ENCODE data around the gene JAZF1.
A peak's percentile ranks its signal among the peaks of the same experiment; 100 is the strongest.

JAZF1 gene

DNA sequence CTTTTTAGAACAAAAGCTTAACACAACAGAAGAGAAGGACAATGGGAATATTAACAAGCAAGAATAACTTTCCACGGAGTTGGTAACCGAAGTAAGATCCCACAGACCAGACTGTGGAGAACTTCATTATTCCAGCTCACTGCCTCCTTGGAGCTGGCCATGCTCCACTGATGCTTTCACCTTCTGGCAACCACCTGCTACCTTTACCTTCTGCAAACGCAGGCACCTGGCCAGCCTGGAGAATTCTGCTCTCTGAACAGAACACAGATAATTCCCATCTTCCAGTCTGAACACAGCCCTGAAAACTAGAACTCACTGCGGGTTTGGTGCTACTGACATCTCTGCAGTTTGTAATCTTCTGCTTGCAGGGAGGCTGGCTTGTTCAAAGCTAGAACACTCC is 66.5 kb downstream of the JAZF1 start:
- no peak overlapping the region for H3K27ac ChIP-seq
- H3K4me3 ChIP-seq: no peak overlapping the region

DNA sequence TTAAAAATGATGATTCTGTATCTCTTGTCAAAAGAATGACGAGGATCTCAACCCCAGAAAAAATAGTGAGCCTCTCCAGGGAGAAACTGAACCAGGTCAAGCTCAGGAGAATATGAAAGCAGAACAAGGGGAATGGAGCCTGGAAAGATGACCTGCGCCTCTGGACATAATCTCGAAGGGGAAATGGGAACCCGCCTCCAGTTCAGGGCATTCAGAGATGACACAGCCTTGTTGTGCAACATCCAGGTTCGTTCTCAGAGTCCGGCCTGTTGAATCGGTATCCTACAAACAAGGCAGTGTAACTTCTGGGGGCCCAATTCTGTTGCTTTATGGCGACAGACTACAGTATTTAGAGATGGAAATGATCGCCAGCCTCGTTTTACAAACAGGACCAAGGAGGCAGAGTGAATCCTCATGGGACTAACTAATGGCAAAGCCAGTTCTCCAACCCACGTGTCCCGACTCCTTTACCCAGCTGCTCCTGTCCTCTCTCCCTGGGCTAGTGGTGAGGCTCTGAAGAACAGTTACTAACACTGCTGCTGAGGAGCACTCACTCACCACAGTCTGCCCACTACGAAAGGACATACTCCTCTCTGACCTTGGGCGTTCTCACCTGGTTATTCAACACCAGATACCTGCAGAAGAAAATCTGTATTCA is 67.6 kb downstream of the JAZF1 start:
- peak overlapping the region in 3 of 21 experiments; percentile 0 to 45 (median 13) for H3K27ac ChIP-seq

DNA sequence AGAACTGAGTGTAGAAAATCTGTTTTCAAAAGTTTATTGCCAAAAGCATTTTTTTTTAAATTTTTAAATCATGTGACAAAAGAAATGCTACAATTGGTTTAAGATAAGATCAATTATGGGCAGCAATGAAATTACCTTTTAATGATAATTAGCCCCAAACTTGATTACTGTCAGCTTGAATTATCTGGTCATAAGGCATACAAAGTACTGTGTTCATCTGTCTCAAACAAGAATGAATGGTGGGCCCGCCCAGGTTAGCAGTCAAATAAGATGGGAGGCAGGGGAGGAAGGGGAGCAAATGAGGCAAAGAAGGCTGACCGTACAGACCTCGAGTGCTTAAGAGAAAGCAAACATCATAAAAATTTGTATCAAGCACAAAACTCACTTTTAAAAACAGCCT is 68.1 kb downstream of the JAZF1 start:
- H3K27ac ChIP-seq: peak overlapping the region in 2 of 21 experiments; percentile 13 to 45
- H3K4me3 ChIP-seq: no peak overlapping the region

More for the DNA sequence above, 67.6 kb downstream of the JAZF1 start:
- no peak overlapping the region for H3K4me3 ChIP-seq

DNA sequence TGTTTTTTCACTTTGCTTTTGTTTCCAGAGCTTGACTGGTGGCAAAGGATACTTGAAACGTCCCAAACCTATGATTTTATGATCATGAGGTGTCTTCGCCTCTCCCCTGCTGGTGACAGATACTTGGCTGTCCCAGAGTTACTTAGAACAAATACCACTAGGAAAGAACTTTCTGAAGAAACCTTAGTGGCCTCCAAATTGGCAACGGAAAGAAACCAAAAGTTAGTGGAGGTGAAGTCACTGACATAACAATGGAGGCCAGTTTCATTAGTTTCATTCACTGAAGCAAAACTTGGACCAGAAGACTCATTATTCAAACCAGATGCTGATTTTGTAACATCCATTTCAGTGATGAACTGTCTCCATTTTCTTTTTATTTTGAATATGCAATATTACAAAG is 68.6 kb downstream of the JAZF1 start:
- H3K4me3 ChIP-seq: no peak overlapping the region
- H3K27ac ChIP-seq: peak overlapping the region in 2 of 21 experiments; percentile 1 to 45

DNA sequence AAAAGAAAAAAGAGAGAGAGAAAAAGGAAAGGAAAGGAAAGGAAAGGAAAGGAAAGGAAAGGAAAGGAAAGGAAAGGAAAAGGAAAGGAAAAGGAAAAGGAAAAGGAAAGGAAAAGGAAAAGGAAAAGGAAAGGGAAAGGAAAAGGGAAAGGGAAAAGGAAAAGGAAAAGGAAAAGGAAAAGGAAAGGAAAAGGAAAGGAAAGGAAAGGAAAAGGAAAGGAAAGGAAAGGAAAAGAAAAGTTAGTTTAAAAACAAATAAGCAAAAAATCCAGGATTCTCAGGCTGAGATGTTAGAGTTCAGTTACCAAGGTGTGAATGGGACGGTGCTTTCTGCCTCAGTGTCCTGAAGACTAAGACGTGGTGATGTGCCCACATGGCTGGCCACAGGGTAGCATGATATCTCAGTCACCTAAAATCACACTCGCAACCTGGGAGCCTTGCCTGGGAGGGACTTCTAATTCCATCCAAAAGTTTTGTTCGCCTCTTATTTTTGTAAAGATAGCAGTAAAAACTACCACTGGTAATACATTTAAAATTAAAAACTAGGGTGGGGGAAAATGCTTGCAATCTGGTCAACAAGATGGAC is 70.1 kb downstream of the JAZF1 start:
- Histone ChIP-seq H3K4me3 (no peak overlapping the region), H3K27ac (no peak overlapping the region)

DNA sequence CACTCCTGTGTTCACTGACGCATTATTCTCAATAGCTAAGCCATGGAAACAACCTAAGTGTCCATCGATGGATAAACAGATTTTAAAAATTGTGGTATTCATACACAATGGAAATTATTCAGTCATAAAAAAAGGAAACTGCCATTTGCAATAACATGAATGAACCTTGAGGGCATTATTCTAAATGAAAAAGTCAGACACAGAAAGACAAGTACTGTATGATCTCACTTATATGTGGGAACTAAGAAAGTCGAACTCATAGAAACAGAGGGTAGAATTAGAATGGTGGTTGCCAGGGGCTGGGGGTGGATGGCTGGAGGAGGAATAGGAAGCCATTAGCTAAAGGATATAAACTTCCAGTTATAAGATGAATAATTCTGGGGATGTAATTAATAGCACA is 71.8 kb downstream of the JAZF1 start:
- Histone ChIP-seq H3K27ac (no peak overlapping the region), H3K4me3 (no peak overlapping the region)

DNA sequence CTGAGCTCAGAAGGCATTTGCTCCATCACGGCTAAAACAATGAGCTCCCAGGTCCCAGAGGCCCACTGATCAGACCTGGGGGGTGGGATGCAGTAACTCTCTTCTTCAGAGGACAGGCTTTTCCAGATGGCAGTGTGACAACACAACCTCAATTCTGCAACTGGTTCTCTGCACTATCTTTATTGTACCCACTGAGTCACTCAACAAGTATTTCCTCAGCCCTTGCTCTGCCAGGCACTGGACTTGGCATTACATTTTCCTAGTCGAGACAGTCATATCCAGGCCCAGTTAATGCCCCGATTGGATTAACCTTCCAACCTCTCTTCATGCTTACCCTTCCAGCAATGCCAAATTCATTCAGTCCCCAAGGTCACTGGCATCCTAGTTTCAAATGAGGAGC is 72.6 kb downstream of the JAZF1 start:
- Histone ChIP-seq H3K27ac (no peak overlapping the region), H3K4me3 (no peak overlapping the region)

DNA sequence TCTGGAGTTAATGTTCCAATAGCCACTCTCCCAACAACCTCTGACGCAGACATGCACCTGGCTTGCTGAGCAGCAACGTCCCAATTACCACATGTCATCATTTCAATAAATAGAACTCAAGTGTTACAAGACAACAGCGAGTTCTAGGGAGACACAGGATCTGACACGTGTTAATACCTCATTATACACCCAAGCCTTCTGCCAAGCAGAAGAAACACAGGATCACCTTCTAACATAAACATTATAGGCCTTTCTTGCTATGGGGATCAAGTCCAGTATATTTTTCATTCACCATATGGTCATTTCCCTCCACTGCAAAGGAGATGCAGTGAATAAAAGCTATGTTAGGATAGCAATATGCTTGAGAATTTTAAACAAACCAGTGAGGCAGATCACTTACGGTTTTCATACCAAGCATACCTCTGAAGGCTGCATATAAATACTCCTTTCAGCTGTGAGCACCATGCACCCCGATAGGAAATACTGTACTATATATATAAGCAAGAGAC is 74.2 kb downstream of the JAZF1 start:
- Histone ChIP-seq H3K4me3 (no peak overlapping the region), H3K27ac (no peak overlapping the region)

DNA sequence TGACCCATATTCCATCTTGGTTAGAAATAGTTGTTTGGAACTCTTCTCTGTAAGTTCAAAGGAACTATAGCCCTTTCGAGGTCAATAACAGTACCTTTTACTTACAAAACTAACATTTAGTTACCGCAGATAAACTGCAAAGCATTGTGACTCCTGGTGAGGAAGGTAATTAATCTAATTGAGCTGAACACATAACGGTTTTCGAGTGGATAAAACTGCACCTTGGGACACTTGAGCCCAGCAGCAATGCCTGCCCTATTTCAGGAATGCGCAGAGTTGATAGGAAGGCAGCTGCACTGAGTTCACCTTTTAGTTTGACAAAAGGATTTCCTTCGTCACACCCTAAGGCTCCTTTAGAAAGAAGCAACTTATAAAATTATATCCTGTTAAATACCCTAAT is 75.4 kb downstream of the JAZF1 start:
- no peak overlapping the region for H3K4me3 ChIP-seq
- no peak overlapping the region for H3K27ac ChIP-seq

DNA sequence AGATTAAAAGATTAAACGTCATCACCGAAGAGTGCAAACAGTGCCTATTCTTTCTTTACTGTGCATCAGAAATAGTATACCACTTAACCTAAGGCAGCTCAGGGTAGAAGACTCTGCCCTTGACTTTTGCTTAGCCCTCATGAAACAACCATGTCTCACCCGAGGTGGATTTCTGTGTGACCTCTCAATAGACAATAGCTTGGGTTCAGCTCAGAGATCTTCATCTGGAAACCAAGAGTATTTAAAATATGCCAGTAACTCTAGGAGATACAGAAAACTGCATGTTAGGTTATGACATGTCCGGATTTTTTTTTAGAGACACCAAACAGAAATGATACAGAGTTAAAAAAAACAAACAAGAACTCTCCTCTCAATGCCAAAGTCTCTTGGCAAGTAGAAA is 75.8 kb downstream of the JAZF1 start:
- H3K4me3 ChIP-seq: no peak overlapping the region
- no peak overlapping the region for H3K27ac ChIP-seq

DNA sequence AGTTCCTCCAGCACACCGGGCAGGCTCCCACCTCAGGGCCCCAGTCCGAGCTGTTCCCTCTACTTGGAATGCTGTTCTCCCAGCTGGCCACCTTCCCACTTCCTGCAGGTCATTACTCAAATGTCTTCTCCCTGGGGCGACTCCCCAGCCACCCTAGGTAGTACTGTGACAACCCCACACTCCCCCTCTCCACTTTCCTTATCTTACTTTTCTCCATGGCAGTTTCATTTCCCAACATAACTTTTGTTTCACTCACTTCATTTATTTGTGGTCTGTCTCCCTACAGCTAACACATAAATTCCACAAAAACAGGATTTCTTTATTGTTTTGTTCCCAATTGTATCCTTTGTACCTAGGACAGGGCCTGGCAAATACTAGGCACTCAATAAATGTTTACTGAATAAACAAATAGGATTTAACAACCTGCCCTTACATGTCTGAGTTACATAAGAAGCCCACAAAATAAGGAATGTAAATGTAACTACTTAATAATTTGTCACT is 76.5 kb downstream of the JAZF1 start:
- Histone ChIP-seq H3K4me3 (no peak overlapping the region), H3K27ac (no peak overlapping the region)

DNA sequence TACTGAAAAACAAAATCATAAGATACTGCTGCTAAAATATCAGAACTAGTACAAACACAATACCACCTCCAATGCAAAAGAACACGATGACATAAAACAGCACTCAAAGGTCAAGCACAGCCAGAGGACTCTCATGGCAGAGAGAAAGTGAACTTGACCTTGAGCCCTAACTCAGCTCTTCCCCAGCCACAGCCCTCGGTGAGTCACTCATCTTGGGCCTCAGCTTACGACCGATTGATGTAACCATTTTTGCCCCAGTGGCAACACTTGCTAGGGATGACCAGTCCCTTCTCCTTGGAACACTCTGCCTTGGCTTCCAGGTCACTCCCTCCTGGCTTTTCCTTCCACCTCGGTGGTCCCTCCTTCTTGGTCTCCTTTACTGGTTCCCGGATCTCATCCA is 77.8 kb downstream of the JAZF1 start:
- Histone ChIP-seq H3K4me3 (no peak overlapping the region), H3K27ac (no peak overlapping the region)

DNA sequence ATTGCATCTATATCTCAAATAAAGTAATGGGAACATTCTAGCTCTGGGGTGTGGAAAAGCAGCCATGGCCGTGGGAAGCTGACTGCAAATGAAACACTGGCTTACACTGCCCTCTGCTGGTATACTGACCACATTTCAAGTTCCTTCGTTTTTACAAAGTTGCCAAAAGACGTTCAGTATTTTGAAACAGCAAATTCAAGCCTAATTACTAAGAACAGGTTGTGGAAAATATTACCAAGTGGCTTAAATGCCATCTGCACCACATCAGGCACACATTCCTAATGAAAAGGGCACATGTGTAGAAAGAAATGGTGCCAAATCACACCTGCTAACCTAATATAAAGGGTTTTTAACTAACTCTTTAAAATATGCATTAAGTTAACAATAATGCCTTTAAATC is 83.9 kb downstream of the JAZF1 start:
- no peak overlapping the region for H3K27ac ChIP-seq
- no peak overlapping the region for H3K4me3 ChIP-seq

DNA sequence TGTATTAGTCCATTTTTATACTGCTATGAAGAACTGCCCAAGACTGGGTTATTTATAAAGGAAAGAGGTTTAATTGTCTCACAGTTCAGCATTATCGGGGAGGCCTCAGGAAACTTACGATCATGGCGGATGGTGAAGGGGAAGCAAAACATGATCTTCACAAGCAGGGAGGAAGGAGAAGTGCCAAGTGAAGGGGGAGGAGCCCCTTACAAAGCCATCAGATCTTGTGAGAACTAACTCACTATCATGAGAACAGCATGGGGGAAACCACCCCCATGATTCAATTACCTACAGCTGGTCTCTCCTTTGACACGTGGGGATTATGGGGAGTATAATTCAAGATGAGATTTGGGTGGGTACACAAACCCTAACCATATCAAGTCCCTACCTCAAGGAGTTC is 85.4 kb downstream of the JAZF1 start:
- Histone ChIP-seq H3K4me3 (no peak overlapping the region), H3K27ac (no peak overlapping the region)

DNA sequence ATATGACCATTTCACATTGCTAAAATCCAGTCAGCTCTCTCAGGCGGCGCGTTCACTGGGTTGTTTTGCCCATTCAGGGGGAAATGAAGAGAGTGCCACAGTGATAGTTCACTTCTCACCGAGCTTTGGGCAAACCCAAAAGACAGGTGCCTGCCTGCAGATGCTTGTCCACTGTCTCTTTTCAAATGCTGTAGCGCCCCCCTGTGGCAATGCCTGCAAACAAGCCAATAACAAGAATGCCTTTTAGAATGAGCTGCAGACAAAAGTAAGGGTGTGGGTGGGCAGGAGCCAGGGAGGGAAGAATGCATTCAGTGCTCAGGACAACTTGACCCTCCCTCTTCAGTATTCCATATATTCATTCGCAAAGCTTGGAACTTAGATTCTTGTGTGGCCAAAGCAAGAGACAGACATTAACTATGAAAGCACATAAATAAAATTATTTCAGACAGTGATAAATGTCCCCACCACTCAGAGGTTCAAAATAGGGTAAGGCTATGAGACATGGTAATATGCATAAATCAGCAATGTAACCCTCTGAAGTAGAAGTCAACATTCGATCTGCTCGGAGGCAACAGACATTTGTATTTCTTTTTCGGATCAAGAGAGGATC is 86.9 kb downstream of the JAZF1 start:
- H3K27ac ChIP-seq: no peak overlapping the region
- no peak overlapping the region for H3K4me3 ChIP-seq

DNA sequence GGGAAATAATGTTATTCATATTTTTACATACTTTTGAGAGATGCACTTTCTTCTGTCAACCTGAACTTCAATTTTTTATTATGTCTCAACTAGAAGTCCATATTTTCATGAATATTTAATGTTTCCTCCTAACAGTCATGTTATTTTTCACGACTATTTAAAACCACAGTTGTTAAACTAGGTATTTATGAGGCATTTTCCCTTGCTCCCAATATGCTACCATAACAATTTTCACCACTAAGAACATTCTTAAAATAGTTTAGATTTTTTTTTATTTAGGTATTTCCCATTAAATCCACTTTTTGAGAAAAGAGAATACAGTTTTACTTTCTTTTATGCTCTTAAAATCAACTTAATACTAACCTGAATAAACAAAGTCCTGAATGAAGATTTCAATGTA is 89.4 kb downstream of the JAZF1 start:
- no peak overlapping the region for H3K4me3 ChIP-seq
- no peak overlapping the region for H3K27ac ChIP-seq

DNA sequence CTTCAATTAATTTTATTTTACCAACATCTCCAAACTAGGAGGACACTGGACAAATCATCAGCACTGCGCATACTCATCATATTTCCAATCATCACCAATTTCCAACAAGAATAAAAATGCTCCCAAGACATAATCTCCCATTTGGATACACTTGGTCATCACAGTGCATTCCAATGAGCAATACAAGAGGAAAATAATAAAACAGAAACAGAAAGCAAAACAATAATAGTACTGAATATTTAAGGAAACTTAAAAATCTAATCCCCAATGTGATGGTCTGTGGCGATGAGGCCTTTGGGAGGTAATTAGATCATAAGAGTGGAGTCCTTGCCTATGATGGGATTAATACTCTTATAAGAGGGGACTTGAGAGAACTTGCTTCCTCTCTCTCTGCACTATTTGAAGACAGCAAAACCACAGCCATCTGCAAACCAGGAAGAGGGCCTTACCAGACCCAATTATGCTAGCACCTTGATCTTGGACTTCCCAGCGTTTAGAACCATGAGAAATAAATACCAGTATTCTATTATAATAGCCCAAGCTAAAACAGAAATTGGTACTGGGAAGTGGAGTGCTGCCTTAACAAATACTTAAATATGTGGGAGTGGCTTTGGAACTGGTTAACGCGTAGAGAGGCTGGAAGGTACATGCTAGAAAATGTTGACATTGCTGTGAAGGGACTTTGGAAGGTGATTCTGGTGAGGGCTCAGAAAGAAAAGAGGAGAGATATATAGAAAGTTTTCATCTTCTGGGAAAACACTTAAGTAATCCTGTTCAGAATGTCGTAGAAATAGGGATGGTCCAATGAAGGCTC is 91.5 kb downstream of the JAZF1 start:
- Histone ChIP-seq H3K27ac (peak overlapping the region in 1 of 21 experiments; percentile 21), H3K4me3 (no peak overlapping the region)

DNA sequence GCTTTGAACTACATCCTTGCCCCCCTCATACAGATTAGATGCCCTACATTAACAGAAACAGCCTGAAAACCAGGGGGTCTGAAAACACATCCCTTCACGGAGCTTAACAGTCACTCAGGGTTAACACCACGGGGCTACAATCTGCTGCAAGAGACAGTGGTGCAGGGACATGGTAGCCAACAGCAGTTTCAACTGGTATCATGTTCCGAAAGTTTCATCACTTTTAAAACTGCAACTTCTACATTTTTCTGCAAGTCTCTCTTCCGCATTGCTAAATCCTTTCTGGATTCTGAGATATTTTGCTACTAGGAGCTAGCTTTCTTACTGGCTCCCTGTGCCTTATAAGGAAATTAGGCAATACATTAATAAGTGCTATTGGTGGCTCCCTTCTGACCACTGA is 92.6 kb downstream of the JAZF1 start:
- H3K4me3 ChIP-seq: no peak overlapping the region
- H3K27ac ChIP-seq: peak overlapping the region in 3 of 21 experiments; percentile 21 to 42 (median 29)

DNA sequence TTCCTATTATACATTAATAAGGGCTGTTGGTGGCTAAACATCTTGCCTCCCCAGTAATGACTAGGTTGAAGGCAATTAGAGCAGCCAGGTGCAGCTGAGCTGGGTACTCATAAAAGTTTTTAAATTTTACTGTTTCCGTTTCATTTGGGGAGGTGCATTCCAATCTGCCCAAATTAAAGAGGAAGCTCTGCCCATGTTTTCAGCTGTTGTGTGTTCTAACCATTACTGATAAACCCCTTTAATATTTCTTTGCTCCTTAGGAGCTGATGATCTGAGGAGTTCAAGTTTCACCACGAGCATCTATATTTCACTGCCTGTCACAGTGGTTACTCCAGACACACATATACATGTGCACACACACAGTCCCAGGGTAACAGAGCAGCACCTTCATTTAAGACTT is 94.4 kb downstream of the JAZF1 start:
- no peak overlapping the region for H3K4me3 ChIP-seq
- H3K27ac ChIP-seq: no peak overlapping the region
